H1 (cell line): ENCODE data around the gene CBS. TPM values are rescaled to one million over a fixed set of nuclear protein-coding genes. Genes with fewer than 3 reads are reported as not detected.

Experiments
- BRCA1 ChIP-seq: IDR thresholded peaks from 2 replicates; pipeline ENCODE4 v1.6.1; 2012; ENCODE audit warnings: low read depth, low read length, improper control_type of control experiment
- KDM5A ChIP-seq: fragments of 200-600 bp; IDR thresholded peaks from 2 replicates; pipeline ENCODE4 v1.7.1; 2012; ENCODE audit warnings: mild to moderate bottlenecking, low read length, inconsistent platforms, mixed read lengths
- PHF8 ChIP-seq: fragments of 200-600 bp; sonication (generic); conservative IDR thresholded peaks from 2 replicates; pipeline ENCODE4 v1.7.1; 2012; ENCODE audit warnings: low read depth, mild to moderate bottlenecking, inconsistent platforms, low read length, moderate library complexity
- RBBP5 ChIP-seq: IDR thresholded peaks from 2 replicates; pipeline ENCODE4 v1.7.1; 2012; ENCODE audit warnings: low read depth, mild to moderate bottlenecking, inconsistent platforms, low read length, moderate library complexity, borderline replicate concordance
- SIX5 ChIP-seq: IDR thresholded peaks from 2 replicates; pipeline ENCODE4 v1.6.1; 2011; ENCODE audit warnings: mild to moderate bottlenecking, low read depth, low read length
- SP1 ChIP-seq: IDR thresholded peaks from 2 replicates; pipeline ENCODE4 v1.6.1; 2011; ENCODE audit warnings: low read depth, low read length
- SUZ12 ChIP-seq: fragments of 200-600 bp; sonication (generic); IDR thresholded peaks from 2 replicates; pipeline ENCODE4 v1.6.1; 2012; ENCODE audit warnings: mild to moderate bottlenecking, inconsistent platforms, low read length, moderate library complexity, mixed read lengths
- ZNF274 ChIP-seq: IDR thresholded peaks from 2 replicates; pipeline ENCODE4 v1.7.0; 2012; ENCODE audit warnings: low read length, borderline replicate concordance; ENCODE audit errors: extremely low read depth
- polyA plus RNA-seq, 7 experiments: library from polyadenylated mRNA; depleted of rRNA in 3 of 7; stranded (reverse) in 5 of 7; unstranded in 2 of 7; fragments of >200 nt in 5 of 7; fragments of 200-250 nt in 2 of 7; gene quantifications; 1 replicate in 5 of 7; 2 replicates in 1 of 7; 4 replicates in 1 of 7; pipeline versions ENCODE4 v1.2.1 to v1.2.3, GENCODE V29; 2011 to 2013; ENCODE audit warnings: missing spikeins in 2 of 7, mixed read lengths in 2 of 7
- total RNA-seq: library from RNA; stranded (reverse); fragmentation: NEBNext Ultra II Directional; extraction: Animal tissue kit (Norgen Biotek cat#: 25700); gene quantifications from 2 replicates; pipeline ENCODE4 v1.2.1, GENCODE V29; 2021

The CBS gene
- total and polyA plus RNA-seq, 2 of the 8 experiments (the other 6 are each of a cell fraction or from before 2014, with no cell fraction given) = 114 to 455 TPM

GRCh38 chr21:43023175-43023574, 52.5 kb downstream of the CBS start (continued):
- TF ChIP-seq SUZ12 (no peak), BRCA1 (no peak), KDM5A (no peak), PHF8 (no peak), RBBP5 (no peak), SIX5 (no peak), SP1 (no peak), ZNF274 (no peak)
